GM21723 (cell line): ENCODE results near the gene NRROS.

ENCODE experiments used
- ATAC-seq: cut with Tn5 transposase; IDR thresholded peaks from one replicate; pipeline ENCODE4 v1.9.1; 2021; ENCODE audit warnings: mild to moderate bottlenecking, moderate library complexity; ENCODE audit not compliant: unreplicated experiment

Gene NRROS

DNA sequence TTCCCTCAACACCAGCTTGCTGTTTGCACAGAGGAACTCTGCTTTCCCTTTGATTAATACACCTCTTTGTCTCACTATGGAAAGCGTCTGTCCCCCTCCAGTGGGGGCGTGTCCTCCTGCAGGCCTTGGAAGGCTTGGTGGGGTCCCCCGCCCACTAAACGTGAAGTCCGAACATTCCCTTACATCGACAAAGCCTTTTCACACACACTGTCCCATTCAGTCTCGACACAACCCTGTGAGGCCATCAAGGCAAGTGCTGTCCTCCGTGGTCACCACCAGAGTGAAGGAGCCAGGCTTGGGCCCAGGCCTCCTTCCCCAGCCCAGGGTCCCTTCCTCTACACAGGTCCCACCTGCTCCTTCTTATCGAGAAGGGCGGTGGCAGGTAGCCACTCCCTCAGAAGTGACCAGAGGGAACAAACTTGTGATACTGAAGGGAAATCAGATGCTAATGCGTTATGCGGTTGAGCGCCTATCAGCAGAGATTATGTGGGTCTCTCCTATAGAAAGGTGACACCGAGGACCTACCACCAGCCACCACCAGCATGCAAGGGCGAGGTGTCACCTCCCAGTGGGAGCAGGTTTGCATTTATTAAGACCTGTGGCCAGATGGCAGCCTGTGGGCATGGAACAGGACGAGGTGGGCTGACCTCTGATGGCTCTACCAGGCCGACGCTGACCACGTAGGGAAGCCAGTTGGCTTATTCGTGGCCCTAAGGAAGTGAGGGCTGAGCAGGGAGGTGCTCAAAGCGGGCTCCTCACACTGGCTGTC, 6.6 kb downstream of the NRROS start:
- no peak for ATAC-seq

DNA sequence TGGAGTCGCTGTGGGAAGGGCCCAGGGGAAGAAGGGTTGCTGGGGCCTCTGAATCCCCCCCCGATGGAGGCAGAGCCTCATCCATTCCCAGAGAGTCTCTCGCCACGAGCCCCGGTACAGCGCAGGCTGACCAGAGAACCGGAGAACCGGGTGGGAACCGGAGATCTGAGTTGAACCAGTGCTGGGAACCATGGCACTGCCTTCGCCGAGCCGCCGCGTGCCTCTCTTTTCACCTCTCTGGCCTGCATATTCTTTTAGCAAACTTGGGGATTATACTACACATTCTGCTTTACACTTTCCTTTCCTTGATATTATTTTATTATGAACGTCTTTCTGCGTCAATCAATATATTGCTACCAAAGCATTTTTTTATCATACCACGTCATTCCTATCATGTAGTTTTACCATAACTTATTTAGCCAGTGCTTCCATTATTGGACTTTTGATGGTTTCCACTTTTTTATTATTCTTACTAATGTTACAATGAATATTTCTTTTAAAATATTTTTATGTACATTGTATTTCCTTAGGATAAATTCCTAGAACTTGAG, 7.2 kb downstream of the NRROS start:
- no peak for ATAC-seq

DNA sequence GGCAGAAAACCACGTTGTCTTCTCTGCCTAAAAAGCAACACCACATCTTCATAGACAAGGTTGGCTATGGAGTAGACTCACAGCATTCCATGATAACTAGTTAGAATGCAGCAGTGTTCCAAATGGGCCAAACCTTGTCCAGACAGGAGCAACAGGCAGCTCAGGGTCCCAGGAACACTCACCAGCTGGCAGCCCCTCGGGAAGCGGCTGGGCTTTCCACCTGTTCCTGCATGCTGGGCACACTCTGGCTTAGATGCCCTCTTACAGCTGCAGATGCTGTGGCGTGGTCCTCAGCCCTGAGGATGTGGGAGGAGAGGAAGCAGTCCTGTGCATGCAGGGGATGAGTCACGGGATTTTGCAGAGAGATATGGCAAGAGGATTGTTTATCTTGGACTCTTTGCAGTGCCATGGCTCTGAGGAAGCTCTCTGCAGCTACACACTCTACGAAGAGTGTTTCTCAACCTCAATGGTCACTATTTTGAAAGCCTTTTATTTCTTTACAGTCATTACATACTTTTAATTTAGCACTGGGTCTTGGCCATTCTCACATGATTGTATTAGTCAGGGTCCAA, 11.3 kb downstream of the NRROS start:
- no peak for ATAC-seq

DNA sequence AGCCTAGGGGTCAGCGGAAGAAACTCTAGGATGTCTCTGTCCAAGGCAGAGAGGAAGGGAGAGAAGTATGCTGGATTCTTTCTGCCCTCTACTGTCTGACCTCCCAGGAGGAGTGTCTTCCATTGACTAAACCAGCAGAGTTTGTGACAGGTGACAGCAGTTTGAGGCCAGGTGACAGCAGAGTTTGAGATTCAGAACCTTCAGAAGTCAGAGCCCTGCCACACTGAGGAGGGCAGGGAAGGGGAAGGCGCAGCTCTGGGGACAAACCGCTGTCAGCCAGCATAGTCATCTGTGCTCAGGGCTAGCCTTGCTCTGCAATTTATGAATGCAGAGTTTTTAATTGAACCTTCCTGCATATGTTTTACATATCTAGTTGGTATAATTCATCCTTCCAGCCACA, 12.3 kb downstream of the NRROS start:
- no peak for ATAC-seq

DNA sequence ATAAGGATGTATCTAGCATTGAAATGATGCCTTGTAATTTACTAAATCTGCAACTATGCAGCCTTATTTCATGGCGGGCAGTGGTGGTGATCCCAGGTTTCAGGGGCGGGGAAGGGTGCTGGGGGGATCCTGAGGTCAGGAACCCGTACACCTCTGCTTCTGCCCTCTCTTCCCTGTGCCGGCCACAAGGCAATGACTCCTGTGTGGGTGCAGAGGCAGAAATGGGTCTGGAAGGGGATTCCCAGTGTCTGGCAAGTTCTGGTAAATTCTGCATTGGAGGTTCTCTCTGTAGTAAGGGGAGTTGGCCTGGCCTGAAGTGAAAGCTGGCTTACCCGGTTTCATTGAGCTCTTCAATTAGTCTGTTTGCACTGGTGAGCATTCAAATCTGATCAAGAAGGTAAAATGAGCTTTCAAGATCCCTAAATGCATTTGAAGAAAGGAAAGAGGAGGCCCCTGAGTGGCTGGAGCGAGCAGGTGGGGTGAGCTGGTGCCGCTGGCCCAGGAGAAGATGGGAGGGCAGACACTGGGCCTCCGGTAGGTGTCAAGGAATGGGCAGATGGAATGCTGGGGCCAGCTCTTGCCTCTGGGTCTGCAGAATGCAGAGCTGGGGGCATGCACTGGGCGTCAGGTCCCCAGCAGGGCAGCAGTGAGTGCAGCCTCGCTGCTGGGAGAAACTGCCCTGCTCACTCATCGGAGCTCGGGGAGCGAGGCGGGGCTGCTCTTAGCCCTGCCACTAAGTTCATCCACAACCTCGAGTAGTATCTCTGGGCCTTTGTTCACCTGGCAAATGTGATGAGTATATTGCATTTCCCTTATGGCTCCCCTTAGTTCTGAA, 13.7 kb downstream of the NRROS start:
- no peak for ATAC-seq

DNA sequence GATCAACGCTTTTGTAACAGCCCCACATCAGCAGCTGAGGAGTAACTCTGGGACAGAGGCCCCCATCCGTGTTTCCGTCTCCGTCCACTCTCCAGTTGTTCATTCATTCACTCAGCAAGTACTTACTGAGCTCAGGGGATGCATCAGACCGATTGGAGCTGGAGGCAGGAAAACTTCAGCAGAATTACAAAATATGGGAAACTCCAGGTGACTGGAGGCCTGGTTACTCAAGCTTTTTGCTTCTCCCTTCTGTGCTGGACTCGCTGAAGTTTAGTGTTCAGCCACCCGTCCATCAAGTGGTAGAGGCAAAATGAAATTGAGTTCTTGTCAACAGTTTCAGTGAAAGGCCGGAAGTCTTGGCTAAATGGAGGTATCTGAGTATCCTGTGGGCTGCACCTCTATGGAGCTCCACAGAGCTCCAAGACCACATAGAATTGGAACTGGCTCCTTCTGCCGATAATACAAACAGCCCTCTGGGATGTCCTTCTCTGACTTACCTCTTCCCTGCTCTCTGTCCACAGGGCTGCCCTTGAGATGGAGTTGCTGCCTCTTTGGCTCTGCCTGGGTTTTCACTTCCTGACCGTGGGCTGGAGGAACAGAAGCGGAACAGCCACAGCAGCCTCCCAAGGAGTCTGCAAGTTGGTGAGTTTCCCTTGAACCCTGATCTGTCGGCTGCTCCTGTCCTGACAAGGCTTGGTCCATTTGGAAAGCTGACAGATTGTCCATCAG, 14.7 kb downstream of the NRROS start:
- ATAC-seq, result no peak

DNA sequence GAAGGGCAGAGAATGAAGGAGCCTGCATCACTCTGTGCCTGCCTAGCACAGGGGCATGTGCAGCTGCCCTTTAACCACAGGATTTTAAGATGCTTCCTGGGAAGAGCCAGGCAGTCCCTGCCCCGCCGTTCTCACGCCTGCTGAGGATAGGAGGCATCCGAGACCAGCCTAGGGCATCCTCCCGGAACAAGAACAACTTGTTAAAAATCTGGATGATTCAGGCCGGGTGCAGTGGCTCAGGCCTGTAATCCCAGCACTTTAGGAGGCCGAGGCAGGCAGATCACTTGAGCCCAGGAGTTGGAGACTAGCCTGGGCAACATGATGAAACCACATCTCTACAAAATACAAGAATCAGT, 15.2 kb downstream of the NRROS start:
- no peak for ATAC-seq

DNA sequence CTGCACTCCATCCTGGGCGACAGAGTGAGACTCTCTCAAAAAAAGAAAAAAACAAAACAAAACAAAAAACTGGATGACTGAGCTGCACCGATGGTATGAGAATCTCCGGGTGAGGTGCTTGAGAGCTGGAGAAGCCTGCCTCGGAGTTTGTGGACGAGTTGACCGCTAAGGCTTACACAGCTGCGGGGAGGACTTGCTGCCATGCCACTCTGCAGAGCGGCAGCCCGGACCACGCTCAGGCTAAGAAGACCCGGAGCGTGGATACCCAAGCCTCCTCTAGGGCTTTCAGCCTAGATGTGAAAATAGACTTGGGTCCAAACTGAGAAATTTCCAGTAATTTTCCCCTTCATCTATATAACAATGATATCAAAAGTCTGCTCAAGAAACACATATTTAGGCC, 16.0 kb downstream of the NRROS start:
- ATAC-seq, result no peak

DNA sequence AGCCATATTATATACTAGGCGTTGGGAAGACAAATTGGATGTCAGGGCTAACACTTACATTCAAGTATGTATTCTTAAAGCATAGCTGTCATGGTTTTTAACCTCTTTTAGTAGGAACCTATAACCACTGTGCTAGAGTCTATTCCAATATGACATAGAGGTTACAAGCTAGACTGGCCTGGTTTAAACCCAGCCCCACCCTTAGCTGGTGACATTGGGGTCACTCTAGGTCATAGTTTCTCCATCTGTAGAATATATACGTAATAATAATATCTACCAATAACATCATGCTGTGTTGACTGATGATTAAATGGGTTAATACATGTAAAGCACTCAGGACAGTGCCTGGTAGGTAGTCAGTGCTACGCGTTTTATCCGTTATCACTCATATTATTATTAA, 16.7 kb downstream of the NRROS start:
- no peak for ATAC-seq

DNA sequence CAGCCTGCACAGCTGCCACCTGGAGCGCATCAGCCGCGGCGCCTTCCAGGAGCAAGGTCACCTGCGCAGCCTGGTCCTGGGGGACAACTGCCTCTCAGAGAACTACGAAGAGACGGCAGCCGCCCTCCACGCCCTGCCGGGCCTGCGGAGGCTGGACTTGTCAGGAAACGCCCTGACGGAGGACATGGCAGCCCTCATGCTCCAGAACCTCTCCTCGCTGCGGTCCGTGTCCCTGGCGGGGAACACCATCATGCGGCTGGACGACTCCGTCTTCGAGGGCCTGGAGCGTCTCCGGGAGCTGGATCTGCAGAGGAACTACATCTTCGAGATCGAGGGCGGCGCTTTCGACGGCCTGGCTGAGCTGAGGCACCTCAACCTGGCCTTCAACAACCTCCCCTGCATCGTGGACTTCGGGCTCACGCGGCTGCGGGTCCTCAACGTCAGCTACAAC, 20.4 kb downstream of the NRROS start:
- ATAC-seq, result no peak

DNA sequence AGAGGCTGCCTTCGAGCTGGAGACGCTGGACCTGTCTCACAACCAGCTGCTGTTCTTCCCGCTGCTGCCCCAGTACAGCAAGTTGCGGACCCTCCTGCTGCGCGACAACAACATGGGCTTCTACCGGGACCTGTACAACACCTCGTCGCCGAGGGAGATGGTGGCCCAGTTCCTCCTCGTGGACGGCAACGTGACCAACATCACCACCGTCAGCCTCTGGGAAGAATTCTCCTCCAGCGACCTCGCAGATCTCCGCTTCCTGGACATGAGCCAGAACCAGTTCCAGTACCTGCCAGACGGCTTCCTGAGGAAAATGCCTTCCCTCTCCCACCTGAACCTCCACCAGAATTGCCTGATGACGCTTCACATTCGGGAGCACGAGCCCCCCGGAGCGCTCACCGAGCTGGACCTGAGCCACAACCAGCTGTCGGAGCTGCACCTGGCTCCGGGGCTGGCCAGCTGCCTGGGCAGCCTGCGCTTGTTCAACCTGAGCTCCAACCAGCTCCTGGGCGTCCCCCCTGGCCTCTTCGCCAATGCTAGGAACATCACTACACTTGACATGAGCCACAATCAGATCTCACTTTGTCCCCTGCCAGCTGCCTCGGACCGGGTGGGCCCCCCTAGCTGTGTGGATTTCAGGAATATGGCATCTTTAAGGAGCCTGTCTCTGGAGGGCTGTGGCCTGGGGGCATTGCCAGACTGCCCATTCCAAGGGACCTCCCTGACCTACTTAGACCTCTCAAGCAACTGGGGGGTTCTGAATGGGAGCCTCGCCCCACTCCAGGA, 21.1 kb downstream of the NRROS start:
- no peak for ATAC-seq

DNA sequence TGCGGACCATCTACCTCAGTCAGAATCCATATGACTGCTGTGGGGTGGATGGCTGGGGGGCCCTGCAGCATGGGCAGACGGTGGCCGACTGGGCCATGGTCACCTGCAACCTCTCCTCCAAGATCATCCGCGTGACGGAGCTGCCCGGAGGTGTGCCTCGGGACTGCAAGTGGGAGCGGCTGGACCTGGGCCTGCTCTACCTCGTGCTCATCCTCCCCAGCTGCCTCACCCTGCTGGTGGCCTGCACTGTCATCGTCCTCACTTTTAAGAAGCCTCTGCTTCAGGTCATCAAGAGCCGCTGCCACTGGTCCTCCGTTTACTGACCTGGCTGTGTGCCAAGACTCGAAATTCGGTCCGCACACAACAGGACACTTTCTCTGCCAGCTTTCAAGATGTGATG, 21.9 kb downstream of the NRROS start:
- ATAC-seq, result no peak

DNA sequence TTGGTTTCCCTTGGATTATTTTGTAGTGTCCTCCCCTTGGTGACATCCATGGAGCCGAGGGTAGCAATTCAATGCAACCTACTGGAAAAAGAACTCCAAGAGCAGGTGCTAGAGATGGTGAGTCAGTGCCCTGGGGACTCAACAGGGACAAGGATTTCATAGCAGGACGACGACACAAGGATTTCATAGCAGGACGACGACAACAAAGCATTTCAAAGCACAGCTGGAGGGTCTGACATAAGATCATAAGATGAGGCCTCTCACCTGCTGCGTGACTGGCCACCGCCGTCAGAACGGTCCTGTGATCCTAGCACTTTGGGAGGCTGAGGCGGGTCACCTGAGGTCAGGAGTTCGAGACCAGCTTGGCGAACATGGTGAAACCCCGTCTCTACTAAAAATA, 22.5 kb downstream of the NRROS start:
- no peak for ATAC-seq

DNA sequence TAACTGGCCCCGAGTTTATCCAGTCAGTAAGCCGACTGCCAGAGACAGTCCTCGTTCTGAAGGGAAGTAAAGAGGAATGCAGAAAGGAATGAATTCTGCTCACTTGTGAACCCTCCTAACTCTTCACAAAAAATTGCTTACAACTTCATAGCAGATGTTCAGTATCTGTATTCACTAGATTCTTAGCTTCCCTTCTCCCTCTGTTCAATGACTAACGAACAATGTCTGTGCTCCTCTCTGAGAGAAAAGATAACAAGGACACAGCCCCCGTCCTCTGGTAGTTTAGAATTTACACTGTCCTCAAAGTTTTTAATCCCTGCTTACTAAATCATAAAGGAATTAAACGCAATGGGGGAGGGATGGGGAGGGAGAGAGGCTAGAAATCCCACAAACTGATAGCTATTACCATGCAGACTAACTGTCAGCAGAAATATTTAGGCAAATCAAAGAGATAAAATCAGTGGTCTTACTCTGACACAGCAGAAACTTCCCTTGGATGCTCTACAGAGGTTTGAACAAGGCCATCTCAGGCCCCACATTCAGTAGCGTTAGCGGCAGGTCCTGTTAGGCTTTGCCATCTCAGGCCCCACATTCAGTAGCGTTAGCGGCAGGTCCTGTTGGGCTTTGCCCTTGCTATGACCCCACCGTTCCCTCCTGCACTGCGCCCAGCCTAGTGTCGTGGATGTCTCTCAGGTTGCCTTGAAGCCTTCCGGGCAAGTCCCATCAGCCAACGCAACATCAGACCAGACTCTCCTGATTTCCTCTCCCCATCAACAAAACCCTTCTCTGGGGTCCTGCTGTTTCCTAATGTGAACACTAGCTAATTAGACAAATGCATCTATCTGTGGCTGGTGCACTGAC, 23.4 kb downstream of the NRROS start:
- no peak for ATAC-seq

DNA sequence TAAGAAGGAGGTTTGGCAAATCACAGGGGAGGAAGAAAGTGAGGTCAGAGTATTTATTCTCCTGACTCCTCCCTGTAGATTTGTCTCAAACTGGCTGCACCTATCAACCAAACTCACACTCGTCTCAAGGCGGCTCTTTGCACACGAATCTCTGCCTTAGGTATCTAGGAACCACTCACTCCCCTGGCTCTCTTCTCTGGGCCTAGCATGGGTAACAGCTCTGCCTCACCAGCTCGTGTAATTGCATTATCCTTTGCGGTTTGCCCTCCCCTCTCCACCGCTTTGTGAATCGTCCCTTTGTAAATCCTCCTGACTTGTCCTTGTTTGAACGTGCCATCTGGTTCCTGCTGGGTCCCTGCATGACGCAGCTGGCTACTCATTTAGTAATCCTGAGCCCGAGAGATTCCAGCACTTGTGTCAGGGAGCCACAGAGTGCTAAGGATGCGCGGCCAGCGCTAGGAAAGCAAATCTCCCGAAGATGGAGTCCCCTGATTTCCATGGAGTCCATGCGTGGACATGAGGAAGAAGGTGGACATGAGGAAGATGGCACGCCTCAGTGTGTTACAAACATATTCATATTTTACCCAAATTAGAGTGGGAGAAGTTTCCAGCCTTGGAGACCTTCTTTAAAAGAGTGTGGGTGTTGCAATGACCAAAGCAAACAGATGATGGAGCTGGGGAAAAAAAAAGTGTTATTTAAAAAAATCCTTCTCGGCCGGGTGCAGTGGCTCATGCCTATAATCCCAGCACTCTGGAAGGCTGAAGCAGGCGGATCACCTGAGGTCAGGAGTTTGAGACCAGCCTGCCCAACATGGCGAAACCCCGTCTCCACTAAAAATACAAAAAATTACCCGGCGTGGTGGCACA, 26.7 kb downstream of the NRROS start:
- no peak for ATAC-seq

DNA sequence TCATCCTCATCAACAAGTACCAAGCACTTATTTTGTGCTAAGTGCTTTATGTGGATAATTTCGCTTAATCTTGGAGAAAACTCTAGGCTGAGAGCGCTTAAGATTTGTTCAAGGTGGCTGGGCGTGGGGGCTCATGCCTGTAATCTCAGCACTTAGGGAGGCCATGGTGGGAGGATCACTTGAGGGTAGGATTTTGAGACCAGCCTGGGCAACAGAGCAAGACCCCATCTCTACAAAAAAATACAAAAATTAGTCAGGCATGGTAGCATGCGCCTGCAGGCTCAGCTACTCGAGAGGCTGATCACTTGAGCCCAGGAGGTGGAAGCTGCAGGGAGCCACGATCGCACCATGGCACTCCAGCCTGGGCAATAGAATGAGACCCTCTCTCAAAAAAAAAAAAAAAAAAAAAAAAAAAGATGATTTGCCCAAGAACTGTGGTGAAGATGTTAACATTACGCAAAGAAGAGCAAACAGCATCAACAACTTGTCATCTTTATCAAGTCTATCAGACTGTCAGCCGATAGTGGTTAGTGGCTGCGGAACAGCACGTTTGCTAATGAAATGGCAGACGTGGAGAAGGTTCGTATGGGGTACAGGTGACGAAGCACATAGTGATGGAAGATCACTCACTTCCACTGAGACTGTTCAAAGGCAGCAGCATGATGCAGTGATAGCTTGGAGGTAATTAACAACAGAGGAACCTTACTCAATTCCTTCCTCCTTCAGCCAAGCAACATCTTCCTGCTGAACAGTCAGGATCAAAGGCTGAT, 27.7 kb downstream of the NRROS start:
- no peak for ATAC-seq

DNA sequence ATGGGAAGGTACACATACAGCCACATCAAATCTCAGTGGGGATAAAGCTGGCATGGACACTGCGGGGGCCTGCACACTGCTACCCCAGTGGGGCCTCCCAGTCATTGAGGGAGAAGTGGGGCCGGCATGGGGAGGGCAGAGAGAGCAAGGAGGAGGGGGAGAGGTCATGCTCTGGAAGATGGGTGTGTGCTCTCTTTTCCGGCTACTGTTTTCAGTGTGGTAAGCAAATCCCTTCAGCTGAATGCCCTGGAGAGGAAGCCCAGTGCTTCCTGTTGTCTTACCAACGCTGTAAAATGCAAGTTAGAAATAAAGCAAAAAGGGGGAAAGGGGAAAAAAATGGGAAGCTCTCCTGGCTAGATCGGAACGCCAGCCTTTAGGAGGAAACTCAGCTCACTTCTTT, 30.8 kb downstream of the NRROS start:
- no peak for ATAC-seq

DNA sequence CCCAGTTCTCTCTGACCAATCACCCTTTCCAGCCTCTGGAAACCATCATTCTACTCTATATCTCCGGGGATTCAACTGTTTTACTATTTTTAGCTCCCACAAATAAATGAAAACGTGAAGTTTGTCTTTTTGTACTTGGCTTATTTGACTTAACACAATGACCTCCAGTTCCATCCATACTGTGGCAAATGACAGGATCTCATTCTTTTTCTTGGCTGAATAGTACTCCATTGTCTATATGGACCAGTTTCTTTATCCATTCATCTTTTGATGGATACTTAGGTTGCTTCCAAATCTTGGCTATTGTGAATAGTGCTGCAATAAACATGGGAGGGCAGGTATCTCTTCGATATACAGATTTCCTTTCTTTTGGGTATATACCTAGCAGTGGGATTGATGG, 34.1 kb downstream of the NRROS start:
- ATAC-seq, result no peak
